RWPE2 (cell line): ENCODE measurements around the gene RIPOR2.
A peak's percentile ranks its signal among the peaks of the same experiment; 100 is the strongest.
"Not testable (repeated sequence)": the region's sequence is repeated elsewhere in the genome, so short reads cannot be mapped to it uniquely, and the experiment has no call there.

Source experiments
- ATAC-seq: fragments of 200-7000 bp; cut with Tn5 transposase; 3 replicates; pipeline ENCODE4 v1.9.1; 2021; ENCODE audit warnings: low read depth
- DNase-seq: peaks from one replicate; pipeline ENCODE4 v3.0.0-alpha.2; 2020; ENCODE audit warnings: low spot score
- H3K27ac ChIP-seq: fragments of 450-650 bp; 2 replicates; pipeline ENCODE4 v1.5.1; 2017; ENCODE audit warnings: mild to moderate bottlenecking; ENCODE audit not compliant: poor library complexity, severe bottlenecking
- H3K27me3 ChIP-seq: fragments of 250-450 bp; sonication (Bioruptor Pico); 2 replicates; pipeline ENCODE4 v1.5.1; 2021; ENCODE audit warnings: mild to moderate bottlenecking, moderate library complexity; ENCODE audit not compliant: insufficient read depth, poor library complexity, severe bottlenecking
- H3K36me3 ChIP-seq: fragments of 250-450 bp; sonication (Bioruptor Pico); 2 replicates; pipeline ENCODE4 v1.5.1; 2020; ENCODE audit warnings: low read depth, mild to moderate bottlenecking, moderate library complexity
- H3K4me1 ChIP-seq: fragments of 250-450 bp; sonication (Bioruptor Pico); 2 replicates; pipeline ENCODE4 v1.5.1; 2021; ENCODE audit warnings: mild to moderate bottlenecking, moderate library complexity; ENCODE audit not compliant: insufficient read depth, poor library complexity, severe bottlenecking
- H3K4me3 ChIP-seq: fragments of 250-450 bp; sonication (Bioruptor Pico); 2 replicates; pipeline ENCODE4 v1.5.1; 2021; ENCODE audit warnings: mild to moderate bottlenecking, moderate library complexity; ENCODE audit not compliant: severe bottlenecking
- H3K9me3 ChIP-seq: fragments of 250-450 bp; sonication (Bioruptor Pico); 2 replicates; pipeline ENCODE4 v1.5.1; 2021; ENCODE audit warnings: mild to moderate bottlenecking, moderate library complexity; ENCODE audit not compliant: severe bottlenecking
- TF ChIP-seq, protein P1 (sequence below): fragments of 450-650 bp; IDR thresholded peaks from one replicate; pipeline ENCODE4 v1.5.1; 2017; ENCODE audit warnings: mild to moderate bottlenecking, moderate library complexity; ENCODE audit not compliant: poor library complexity, severe bottlenecking

RIPOR2 gene

DNA sequence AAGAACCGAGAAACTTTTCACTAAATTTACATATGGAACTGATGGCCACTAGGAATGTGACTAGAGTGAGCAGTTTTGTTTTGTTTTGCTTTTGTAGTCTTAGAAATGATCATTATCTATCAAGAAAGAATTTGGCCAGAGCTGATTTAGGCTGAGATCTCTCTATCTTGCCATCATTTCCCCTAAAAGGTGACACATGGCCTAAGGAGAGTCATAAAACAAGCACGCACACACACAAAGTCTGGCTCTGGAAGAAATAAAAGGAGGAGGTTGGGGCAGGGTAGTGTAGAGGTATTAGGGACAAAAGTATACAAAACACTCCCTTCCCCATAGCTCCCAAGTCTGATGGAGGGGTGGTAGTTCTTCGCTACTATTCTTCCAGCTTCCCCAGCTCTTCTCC, 56.4 kb downstream of the RIPOR2 start:
- no peaks in the 10 kb centered on the region for H3K27me3 ChIP-seq
- no peaks in the 10 kb centered on the region for H3K36me3 ChIP-seq
- H3K27ac ChIP-seq: no peak overlapping the region
- no peaks in the 10 kb centered on the region for H3K4me1 ChIP-seq
- no peaks in the 10 kb centered on the region for H3K9me3 ChIP-seq
- ATAC-seq (no peak), DNase-seq (no peak)
- H3K4me3 ChIP-seq: no peak overlapping the region
- TF ChIP-seq, protein P1, sequence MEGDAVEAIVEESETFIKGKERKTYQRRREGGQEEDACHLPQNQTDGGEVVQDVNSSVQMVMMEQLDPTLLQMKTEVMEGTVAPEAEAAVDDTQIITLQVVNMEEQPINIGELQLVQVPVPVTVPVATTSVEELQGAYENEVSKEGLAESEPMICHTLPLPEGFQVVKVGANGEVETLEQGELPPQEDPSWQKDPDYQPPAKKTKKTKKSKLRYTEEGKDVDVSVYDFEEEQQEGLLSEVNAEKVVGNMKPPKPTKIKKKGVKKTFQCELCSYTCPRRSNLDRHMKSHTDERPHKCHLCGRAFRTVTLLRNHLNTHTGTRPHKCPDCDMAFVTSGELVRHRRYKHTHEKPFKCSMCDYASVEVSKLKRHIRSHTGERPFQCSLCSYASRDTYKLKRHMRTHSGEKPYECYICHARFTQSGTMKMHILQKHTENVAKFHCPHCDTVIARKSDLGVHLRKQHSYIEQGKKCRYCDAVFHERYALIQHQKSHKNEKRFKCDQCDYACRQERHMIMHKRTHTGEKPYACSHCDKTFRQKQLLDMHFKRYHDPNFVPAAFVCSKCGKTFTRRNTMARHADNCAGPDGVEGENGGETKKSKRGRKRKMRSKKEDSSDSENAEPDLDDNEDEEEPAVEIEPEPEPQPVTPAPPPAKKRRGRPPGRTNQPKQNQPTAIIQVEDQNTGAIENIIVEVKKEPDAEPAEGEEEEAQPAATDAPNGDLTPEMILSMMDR: no peak

DNA sequence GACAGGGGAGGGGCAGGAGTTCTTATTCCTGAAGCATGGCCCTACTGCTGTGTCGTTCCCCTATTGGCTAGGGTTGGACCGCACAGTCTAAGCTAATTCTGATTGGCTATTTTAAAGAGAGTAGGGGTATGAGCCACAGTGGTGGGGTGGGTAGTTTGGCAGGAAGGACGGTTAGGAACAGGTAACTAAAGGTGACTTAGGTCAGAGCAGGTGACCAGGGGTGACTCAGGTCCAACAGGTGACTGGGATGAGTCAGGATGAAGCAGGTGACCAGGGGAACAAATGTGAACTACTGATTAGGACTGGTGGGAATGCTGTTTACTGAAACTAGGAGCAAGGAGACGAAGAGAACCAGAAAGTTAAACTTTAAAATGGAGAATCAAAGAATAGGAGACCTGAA, 58.0 kb downstream of the RIPOR2 start:
- not testable (repeated sequence) for ATAC-seq, H3K27ac ChIP-seq, H3K9me3 ChIP-seq, H3K36me3 ChIP-seq, DNase-seq, H3K27me3 ChIP-seq, H3K4me1 ChIP-seq, H3K4me3 ChIP-seq

DNA sequence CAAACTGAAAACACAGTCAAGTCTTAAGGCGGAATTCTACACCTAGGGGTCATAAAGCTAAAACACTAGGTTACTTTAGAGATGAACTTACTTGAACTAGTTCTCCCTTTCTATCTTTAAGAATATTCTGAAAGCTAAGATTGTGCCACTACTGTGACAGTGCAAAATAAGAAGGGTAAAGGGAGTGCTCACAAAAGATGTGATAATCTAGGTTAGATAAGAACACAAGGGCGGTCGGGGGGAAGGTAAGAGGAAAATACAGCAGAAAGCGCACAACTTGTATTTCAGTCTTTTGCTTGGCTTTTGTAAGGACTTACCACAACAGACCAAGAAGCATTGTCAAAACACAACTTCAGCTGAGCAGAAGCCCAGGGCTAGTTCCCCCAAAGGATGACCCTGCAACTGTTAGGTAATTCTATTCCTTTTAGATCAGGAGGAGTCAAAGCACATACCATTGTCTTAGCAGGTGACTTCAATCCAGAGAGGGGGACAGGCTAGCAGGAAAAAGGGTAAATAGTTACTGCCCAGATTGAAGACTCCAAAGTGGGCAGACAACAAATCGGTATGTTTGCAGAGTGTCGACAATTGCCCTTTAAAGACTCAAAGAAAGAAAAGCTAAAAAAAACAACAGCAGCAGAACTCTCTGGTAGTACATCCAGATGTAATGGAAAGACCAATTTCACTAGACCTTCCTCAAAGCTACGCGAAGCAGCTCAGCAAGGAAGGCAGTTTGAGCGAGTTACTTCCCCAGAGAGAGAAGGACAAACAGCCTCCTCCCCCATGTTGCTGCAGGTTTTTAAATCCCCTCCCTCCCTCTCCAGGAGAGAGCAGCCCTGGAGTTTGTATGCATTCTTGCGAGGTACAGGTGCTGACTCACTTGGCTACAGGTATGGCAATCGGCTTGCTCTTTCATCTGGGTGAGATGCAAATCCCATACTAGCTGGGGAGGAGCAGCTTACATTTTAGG, 59.0 kb downstream of the RIPOR2 start:
- TF ChIP-seq, protein P1: no peak
- peak; percentile 48; the same call in 2 of the 3 replicates for ATAC-seq
- no peak overlapping the region for H3K27ac ChIP-seq

GRCh38 chr6:24875534-24875901, 60.2 kb downstream of the RIPOR2 start:
- Histone ChIP-seq H3K4me3 (no peak overlapping the region), H3K36me3 (no peaks in the 10 kb centered on the region), H3K9me3 (no peaks in the 10 kb centered on the region), H3K4me1 (no peaks in the 10 kb centered on the region), H3K27ac (no peak overlapping the region), H3K27me3 (no peaks in the 10 kb centered on the region)
- ATAC-seq (no peak), DNase-seq (no peak)
- TF ChIP-seq, protein P1: no peak

More for the DNA sequence above, 59.0 kb downstream of the RIPOR2 start:
- H3K36me3 ChIP-seq: no peaks in the 10 kb centered on the region
- H3K27me3 ChIP-seq: no peaks in the 10 kb centered on the region
- no peak overlapping the region for H3K4me3 ChIP-seq
- no peaks in the 10 kb centered on the region for H3K4me1 ChIP-seq
- DNase-seq: no peak
- H3K9me3 ChIP-seq: no peaks in the 10 kb centered on the region

DNA sequence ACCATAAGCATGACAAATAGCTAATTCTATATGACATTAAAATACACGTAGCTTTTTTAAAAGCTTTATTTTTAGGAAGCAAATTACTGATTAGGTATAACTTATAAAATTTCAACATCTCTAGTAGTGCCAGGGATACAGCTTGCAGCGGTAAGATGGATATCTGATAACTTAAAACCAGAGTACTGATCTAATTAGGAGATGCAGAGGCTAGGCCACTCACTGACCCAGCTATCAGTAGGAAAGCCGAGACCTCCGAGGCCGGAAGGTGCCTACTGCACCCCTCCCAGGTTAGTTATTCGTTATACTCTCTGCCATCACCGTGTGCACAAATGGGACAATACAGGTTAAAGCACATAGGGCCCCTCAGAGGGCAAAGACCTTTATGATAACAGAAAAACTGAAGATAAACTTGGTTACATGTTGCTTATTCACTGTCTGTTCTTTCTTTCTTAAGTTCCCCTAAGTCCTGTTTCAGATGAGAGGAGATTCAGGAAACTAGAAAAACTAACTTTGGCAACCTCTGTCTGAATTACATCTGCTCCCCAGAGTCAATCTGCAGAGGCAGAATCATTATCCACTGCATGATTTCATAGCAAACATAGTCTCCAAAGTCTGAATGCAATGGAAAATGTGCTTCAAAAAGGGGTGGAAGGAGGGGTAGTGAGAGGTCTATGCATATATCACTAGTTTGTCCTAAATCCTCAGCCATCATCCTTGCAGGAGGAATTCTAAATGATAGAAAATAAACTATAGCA, 60.8 kb downstream of the RIPOR2 start:
- Histone ChIP-seq H3K27ac (no peak overlapping the region), H3K4me1 (no peaks in the 10 kb centered on the region), H3K4me3 (no peak overlapping the region), H3K36me3 (no peaks in the 10 kb centered on the region), H3K9me3 (no peaks in the 10 kb centered on the region), H3K27me3 (no peaks in the 10 kb centered on the region)
- TF ChIP-seq, protein P1: no peak
- no peak for ATAC-seq
- no peak for DNase-seq
